GM19025 (cell line): ENCODE data around the gene ITFG1.

Experiments
- ATAC-seq: cut with Tn5 transposase; IDR thresholded peaks from one replicate; pipeline ENCODE4 v1.9.1; 2021; ENCODE audit warnings: mild to moderate bottlenecking, low read depth, moderate library complexity; ENCODE audit not compliant: unreplicated experiment

ITFG1 gene

GRCh38 chr16:47132308-47132707 is 328.6 kb downstream of the ITFG1 start:
- no peak for ATAC-seq

GRCh38 chr16:47129755-47130435 is 331.0 kb downstream of the ITFG1 start:
- ATAC-seq, result no peak

- no peak for ATAC-seq
These were observed 333.3 kb downstream of the ITFG1 start for GRCh38 chr16:47127541-47127940.

DNA sequence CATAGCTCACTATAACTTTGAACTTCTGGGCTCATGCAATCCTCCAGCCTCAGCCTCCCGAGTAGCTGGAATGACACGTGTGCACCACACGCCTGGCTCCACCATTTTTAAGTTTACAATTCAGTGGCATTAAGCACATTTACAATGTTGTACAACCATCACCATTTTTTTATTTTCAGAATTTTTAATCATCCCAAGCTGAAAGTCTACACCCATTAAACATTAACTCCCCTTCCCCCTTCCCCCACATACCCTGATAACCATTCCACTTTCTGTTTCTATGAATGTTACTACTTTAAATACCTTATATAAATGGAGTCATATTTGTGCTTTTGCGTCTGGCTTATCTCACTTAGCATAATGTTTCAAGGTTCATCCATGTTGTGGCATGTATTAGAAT is 335.1 kb downstream of the ITFG1 start:
- ATAC-seq, result no peak

GRCh38 chr16:47113130-47113529 is 347.7 kb downstream of the ITFG1 start:
- ATAC-seq, result no peak

DNA sequence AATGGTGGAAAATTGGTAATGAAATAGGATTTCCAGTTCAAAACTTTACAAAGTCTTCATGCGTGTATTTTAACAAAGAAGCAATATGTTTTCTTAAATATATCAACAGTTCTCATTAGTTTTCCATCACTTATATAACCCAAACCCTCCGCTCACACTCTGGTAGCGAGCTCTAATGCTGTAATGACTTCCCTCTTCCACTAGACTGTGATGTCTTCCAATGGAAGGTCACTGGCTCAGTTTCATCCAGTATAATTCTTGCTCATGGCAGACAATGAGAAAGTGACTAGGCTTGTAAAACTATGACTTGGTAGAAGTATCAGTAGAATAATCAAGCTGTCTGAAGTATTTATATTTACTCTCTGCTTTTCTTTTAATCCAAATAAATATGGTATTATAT is 349.9 kb downstream of the ITFG1 start:
- ATAC-seq, result no peak

DNA sequence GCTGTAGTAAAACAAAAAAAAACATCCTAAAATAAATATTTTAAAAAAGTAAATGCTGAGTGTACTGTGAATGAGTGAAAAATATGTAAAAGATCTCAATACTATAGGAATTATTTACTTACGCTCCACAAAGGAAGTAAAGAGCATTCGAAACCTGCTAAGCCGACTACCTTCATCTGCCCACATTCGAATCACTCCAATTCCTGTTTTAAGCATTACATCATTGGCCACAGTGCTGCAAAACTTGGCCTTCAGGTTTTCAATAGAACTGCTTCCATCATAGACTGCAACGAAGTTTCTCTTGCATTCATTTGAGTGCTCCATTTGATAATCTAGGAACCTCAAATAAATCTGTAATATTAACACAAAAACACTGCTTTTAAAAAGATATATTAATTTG is 351.5 kb downstream of the ITFG1 start:
- no peak for ATAC-seq
